Chondrocyte (in vitro differentiated cells): ENCODE measurements around the gene ZNF326. TPM values are rescaled to one million over a fixed set of nuclear protein-coding genes. Genes with fewer than 3 reads are reported as not detected.

Experiments used
- DNase-seq: peaks from one replicate; pipeline ENCODE4 v3.0.0; 2021; ENCODE audit warnings: mixed read lengths, low spot score
- H3K27ac Mint-ChIP-seq: one replicate; pipeline ENCODE4 v1.8.0; 2021; ENCODE audit warnings: mild to moderate bottlenecking, moderate library complexity, mixed read lengths; ENCODE audit not compliant: unreplicated experiment
- H3K27me3 Mint-ChIP-seq: 2 replicates; pipeline ENCODE4 v1.8.0; 2021; ENCODE audit warnings: low read depth, mixed read lengths
- H3K36me3 Mint-ChIP-seq: 2 replicates; pipeline ENCODE4 v1.8.0; 2021; ENCODE audit warnings: low read depth, mixed read lengths
- H3K4me1 Mint-ChIP-seq: 2 replicates; pipeline ENCODE4 v1.8.0; 2021; ENCODE audit warnings: low read depth, mild to moderate bottlenecking, mixed read lengths
- H3K4me3 Mint-ChIP-seq: one replicate; pipeline ENCODE4 v1.8.0; 2021; ENCODE audit warnings: mild to moderate bottlenecking, moderate library complexity, mixed read lengths; ENCODE audit not compliant: unreplicated experiment
- H3K9me3 Mint-ChIP-seq: 2 replicates; pipeline ENCODE4 v1.8.0; 2021; ENCODE audit warnings: low read depth, mixed read lengths
- total RNA-seq: library from RNA; stranded (reverse); gene quantifications from 3 replicates; pipeline ENCODE4 v1.2.1, GENCODE V29; 2021
- TF ChIP-seq, protein P1 (sequence below): fragments of 200-600 bp; sonication (generic); IDR thresholded peaks from 2 replicates; pipeline ENCODE4 v1.5.0; 2021; ENCODE audit warnings: antibody characterized with exemption, mild to moderate bottlenecking, moderate library complexity

The ZNF326 gene
- total RNA-seq, 1 donor from 2014 or later, result 19.3 TPM

DNA sequence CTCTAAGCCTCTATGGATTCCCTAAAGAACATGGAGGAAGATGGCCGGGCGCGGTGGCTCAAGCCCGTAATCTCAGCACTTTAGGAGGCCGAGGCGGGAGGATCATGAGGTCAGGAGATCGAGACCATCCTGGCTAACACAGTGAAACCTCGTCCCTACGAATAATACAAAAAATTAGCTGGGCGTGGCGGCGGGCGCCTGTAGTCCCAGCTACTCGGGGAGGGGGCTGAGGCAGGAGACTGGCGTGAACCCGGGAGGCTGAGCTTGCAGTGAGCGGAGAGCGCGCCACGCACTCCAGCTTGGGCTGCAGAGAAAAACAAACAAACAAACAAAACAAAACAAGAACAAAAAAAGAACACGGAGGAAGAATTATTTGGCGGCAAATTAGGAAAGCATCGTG is 5.8 kb upstream of the ZNF326 start:
- H3K4me3 Mint-ChIP-seq, result no peak overlapping the region
- no peak overlapping the region for H3K27ac Mint-ChIP-seq
- H3K27me3 Mint-ChIP-seq, result no peaks in the 10 kb centered on the region
- no peaks in the 10 kb centered on the region for H3K36me3 Mint-ChIP-seq
- TF ChIP-seq, protein P1, sequence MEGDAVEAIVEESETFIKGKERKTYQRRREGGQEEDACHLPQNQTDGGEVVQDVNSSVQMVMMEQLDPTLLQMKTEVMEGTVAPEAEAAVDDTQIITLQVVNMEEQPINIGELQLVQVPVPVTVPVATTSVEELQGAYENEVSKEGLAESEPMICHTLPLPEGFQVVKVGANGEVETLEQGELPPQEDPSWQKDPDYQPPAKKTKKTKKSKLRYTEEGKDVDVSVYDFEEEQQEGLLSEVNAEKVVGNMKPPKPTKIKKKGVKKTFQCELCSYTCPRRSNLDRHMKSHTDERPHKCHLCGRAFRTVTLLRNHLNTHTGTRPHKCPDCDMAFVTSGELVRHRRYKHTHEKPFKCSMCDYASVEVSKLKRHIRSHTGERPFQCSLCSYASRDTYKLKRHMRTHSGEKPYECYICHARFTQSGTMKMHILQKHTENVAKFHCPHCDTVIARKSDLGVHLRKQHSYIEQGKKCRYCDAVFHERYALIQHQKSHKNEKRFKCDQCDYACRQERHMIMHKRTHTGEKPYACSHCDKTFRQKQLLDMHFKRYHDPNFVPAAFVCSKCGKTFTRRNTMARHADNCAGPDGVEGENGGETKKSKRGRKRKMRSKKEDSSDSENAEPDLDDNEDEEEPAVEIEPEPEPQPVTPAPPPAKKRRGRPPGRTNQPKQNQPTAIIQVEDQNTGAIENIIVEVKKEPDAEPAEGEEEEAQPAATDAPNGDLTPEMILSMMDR, result no peak
- H3K4me1 Mint-ChIP-seq, result no peaks in the 10 kb centered on the region
- no peak for DNase-seq
- no peaks in the 10 kb centered on the region for H3K9me3 Mint-ChIP-seq

GRCh38 chr1:89989799-89990198 is 5.1 kb upstream of the ZNF326 start:
- TF ChIP-seq, protein P1, result no peak
- no peak for DNase-seq
- no peaks in the 10 kb centered on the region for H3K4me1 Mint-ChIP-seq
- H3K27me3 Mint-ChIP-seq, result no peaks in the 10 kb centered on the region
- H3K27ac Mint-ChIP-seq, result no peak overlapping the region
- H3K4me3 Mint-ChIP-seq, result no peak overlapping the region
- no peaks in the 10 kb centered on the region for H3K36me3 Mint-ChIP-seq
- no peaks in the 10 kb centered on the region for H3K9me3 Mint-ChIP-seq

GRCh38 chr1:89990976-89991831 is 3.7 kb upstream of the ZNF326 start:
- H3K27me3 Mint-ChIP-seq, result no peaks in the 10 kb centered on the region

DNA sequence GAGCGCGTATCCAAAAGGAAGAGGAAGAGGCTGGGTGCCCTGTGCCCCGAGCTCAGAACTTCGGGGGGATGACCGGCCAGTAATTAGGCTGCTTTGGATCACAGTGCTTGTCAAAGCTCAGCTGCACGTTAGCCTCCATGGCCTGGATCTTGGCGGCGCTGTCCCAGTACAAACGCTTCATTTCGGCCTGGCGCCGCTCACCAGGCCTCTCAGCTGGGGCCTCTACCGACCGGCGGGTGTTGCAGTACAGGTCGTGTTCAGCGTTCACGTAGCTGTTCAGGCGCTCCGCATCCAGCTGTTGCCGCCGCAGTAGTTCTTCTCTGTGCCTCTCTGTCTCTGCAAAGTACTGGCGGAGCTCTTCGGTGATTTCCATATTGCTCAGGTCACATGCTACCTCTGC is 1.4 kb upstream of the ZNF326 start:
- Mint-ChIP-seq H3K27ac (no peak overlapping the region), H3K27me3 (no peaks in the 10 kb centered on the region), H3K4me1 (peaks cover 29% of the 10 kb centered on the region), H3K36me3 (no peaks in the 10 kb centered on the region), H3K4me3 (peak overlapping the region; percentile 47), H3K9me3 (no peaks in the 10 kb centered on the region)
- DNase-seq, result peak; percentile 91
- TF ChIP-seq, protein P1, result no peak

More at GRCh38 chr1:89990976-89991831, 3.7 kb upstream of the ZNF326 start:
- H3K36me3 Mint-ChIP-seq, result no peaks in the 10 kb centered on the region
- no peak overlapping the region for H3K4me3 Mint-ChIP-seq
- H3K27ac Mint-ChIP-seq, result no peak overlapping the region
- TF ChIP-seq, protein P1, result no peak
- peaks cover 6% of the 10 kb centered on the region for H3K4me1 Mint-ChIP-seq
- H3K9me3 Mint-ChIP-seq, result no peaks in the 10 kb centered on the region
- no peak for DNase-seq

DNA sequence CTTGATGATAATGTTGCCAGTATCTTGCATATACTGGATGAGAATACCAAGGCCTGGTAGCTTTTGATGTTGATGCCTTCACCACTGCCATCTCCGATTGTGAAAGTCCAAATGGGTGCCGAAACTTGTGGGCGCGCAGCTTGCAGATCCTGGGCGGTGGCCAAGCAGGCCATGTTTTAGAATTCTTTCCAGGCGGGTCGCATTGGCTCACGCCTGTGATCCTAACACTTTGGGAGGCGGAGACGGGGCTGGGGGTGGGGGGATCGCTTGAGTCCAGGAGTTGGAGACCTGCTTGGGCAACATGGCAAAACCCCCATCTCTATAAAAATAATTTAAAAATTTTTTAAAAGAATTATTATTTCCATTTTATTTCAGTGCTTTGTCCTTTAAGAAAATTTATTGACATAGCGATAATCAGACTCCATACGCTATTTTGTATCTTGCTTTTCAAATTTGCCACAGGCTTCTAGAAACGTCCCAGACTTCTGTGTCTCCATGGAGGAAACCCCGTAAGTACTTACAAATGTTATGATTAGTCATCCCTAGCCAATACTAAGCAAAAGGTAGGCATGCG is 592 bp upstream of the ZNF326 start:
- DNase-seq, result no peak
- H3K27me3 Mint-ChIP-seq, result no peaks in the 10 kb centered on the region
- peaks cover 36% of the 10 kb centered on the region for H3K4me1 Mint-ChIP-seq
- H3K9me3 Mint-ChIP-seq, result no peaks in the 10 kb centered on the region
- peak overlapping the region; percentile 92 for H3K4me3 Mint-ChIP-seq
- peak overlapping the region; percentile 97 for H3K27ac Mint-ChIP-seq
- no peaks in the 10 kb centered on the region for H3K36me3 Mint-ChIP-seq
- TF ChIP-seq, protein P1, result no peak
